HCT116 (cell line): Measurements from ENCODE around the gene GFOD2. TPM values are rescaled to one million over a fixed set of nuclear protein-coding genes. Genes with fewer than 3 reads are reported as not detected.

Experiments used
- ATAC-seq: fragments of 200-7000 bp; cut with Tn5 transposase; 2 replicates; pipeline ENCODE4 v1.9.1; 2020; ENCODE audit warnings: mild to moderate bottlenecking, moderate library complexity
- BruUV-seq: library from RNA; stranded (reverse); fragments of 400-500 nt; replicated peaks from 2 replicates; lab custom pipeline; 2021; lab: Mats Ljungman, UMichigan
- CTCF ChIA-PET: fragments of 300-600 bp; sonication (Branson Sonifier 250); formaldehyde crosslinking; loops from one replicate; lab custom pipeline; 2021; ENCODE audit warnings: antibody characterized with exemption; lab: Charles Lee
- POLR2A ChIA-PET: fragments of 300-600, 350-600 bp; sonication (Branson Sonifier 250); formaldehyde crosslinking; loops from one replicate; lab custom pipeline; 2021; ENCODE audit warnings: antibody characterized with exemption; lab: Charles Lee
- RAD21 ChIA-PET, 2 experiments: fragments of 300-600 bp; sonication (Branson Sonifier 250); formaldehyde crosslinking; loops; one replicate each; lab custom pipeline; 2023; ENCODE audit warnings: low total read pairs in 2 of 2; ENCODE audit not compliant: uncharacterized antibody in 2 of 2, unreplicated experiment in 2 of 2, low non-redundant PET in 1 of 2; lab: Charles Lee
- DNase-seq: peaks from one replicate; pipeline ENCODE4 v3.0.0-alpha.2; 2010; ENCODE audit warnings: low read depth, low spot score
- H2AFZ ChIP-seq: fragments of 200-600 bp; shearing (Covaris generic), sonication (generic); 2 replicates; pipeline ENCODE4 v1.6.1; 2017; ENCODE audit warnings: low read depth, mixed run types, mixed read lengths, antibody characterized with exemption, low read length; ENCODE audit not compliant: poor library complexity, severe bottlenecking
- H3K27ac ChIP-seq: 2 replicates; pipeline ENCODE4 v1.5.1; 2012; ENCODE audit warnings: low read depth, low read length
- H3K27me3 ChIP-seq: fragments of 200-600 bp; sonication (generic); 2 replicates; pipeline ENCODE4 v1.6.1; 2016; ENCODE audit warnings: mixed run types, low read length, mixed read lengths; ENCODE audit not compliant: insufficient read depth
- H3K36me3 ChIP-seq, 2 experiments: fragments of 200-500 bp in 1 of 2; fragments of 200-600 bp in 1 of 2; sonication (Bioruptor generic) in 1 of 2; sonication (generic) in 1 of 2; 2 replicates each; pipeline versions ENCODE4 v1.5.1 to v1.6.1; 2014 to 2016; ENCODE audit warnings: low read length in 2 of 2, inconsistent platforms in 1 of 2, mixed read lengths in 1 of 2, mixed run types in 1 of 2; ENCODE audit not compliant: insufficient read depth in 2 of 2, control insufficient read depth in 1 of 2
- H3K4me1 ChIP-seq, 2 experiments: fragments of 200-600 bp in 1 of 2; sonication (generic) in 1 of 2; 2 replicates each; pipeline versions ENCODE4 v1.5.1 to v1.6.1; 2012 to 2017; ENCODE audit warnings: low read length in 2 of 2, inconsistent platforms in 1 of 2, mild to moderate bottlenecking in 1 of 2, mixed read lengths in 1 of 2, mixed run types in 1 of 2, moderate library complexity in 1 of 2; ENCODE audit not compliant: insufficient read depth in 2 of 2, control insufficient read depth in 1 of 2
- H3K4me2 ChIP-seq: fragments of 200-600 bp; sonication (generic); 2 replicates; pipeline ENCODE4 v1.6.1; 2017; ENCODE audit warnings: mixed run types, low read length, mixed read lengths
- H3K4me3 ChIP-seq, 2 experiments: fragments of 200-600 bp in 1 of 2; sonication (generic) in 1 of 2; replicated peaks in 1 of 2; 2 replicates each; pipeline ENCODE4 v1.5.1; 2011 to 2016; ENCODE audit warnings: low read length in 2 of 2, control low read depth in 1 of 2, low read depth in 1 of 2, mild to moderate bottlenecking in 1 of 2, mixed read lengths in 1 of 2, mixed run types in 1 of 2
- H3K79me2 ChIP-seq: fragments of 200-600 bp; sonication (generic); 2 replicates; pipeline ENCODE4 v1.6.1; 2017; ENCODE audit warnings: mild to moderate bottlenecking, mixed run types, low read length, moderate library complexity, mixed read lengths; ENCODE audit not compliant: insufficient read depth
- H3K9ac ChIP-seq: fragments of 200-600 bp; sonication (generic); 2 replicates; pipeline ENCODE4 v1.6.1; 2016; ENCODE audit warnings: low read length, mixed read lengths
- H3K9me2 ChIP-seq: fragments of 200-600 bp; sonication (generic), shearing (Covaris generic); 2 replicates; pipeline ENCODE4 v1.6.1; 2017; ENCODE audit warnings: mixed run types, mild to moderate bottlenecking, moderate library complexity; ENCODE audit not compliant: insufficient read depth
- H3K9me3 ChIP-seq, 2 experiments: fragments of 200-500 bp in 1 of 2; fragments of 200-600 bp in 1 of 2; sonication (Bioruptor generic) in 1 of 2; sonication (generic) in 1 of 2; 2 replicates each; pipeline ENCODE4 v1.6.1; 2014 to 2017; ENCODE audit warnings: low read length in 2 of 2, mixed read lengths in 2 of 2, inconsistent platforms in 1 of 2, low read depth in 1 of 2, mild to moderate bottlenecking in 1 of 2, mixed run types in 1 of 2, moderate library complexity in 1 of 2; ENCODE audit not compliant: control insufficient read depth in 1 of 2, insufficient read depth in 1 of 2
- H4K20me1 ChIP-seq: fragments of 200-600 bp; sonication (generic), shearing (Covaris generic); 2 replicates; pipeline ENCODE4 v1.6.1; 2017; ENCODE audit warnings: mixed run types, mild to moderate bottlenecking, moderate library complexity; ENCODE audit not compliant: insufficient read depth
- CBX3 ChIP-seq: IDR thresholded peaks from 2 replicates; pipeline ENCODE4 v1.6.1; 2012; ENCODE audit warnings: low read depth
- EGR1 ChIP-seq: IDR thresholded peaks from 2 replicates; pipeline ENCODE4 v1.6.1; 2012; ENCODE audit warnings: low read depth
- ELF1 ChIP-seq: IDR thresholded peaks from 2 replicates; pipeline ENCODE4 v1.6.1; 2012; ENCODE audit warnings: low read depth, borderline replicate concordance
- EZH2 ChIP-seq: fragments of 200-600 bp; sonication (generic); IDR thresholded peaks from 2 replicates; pipeline ENCODE4 v1.6.1; 2017; ENCODE audit warnings: antibody characterized with exemption, mixed run types
- FOSL1 ChIP-seq: IDR thresholded peaks from 2 replicates; pipeline ENCODE4 v1.6.1; 2012; ENCODE audit warnings: low read depth
- JUND ChIP-seq: IDR thresholded peaks from 2 replicates; pipeline ENCODE4 v1.6.1; 2012
- POLR2A ChIP-seq: IDR thresholded peaks from 2 replicates; pipeline ENCODE4 v1.7.0; 2011; ENCODE audit warnings: borderline replicate concordance; ENCODE audit not compliant: insufficient read depth, insufficient read length; ENCODE audit errors: extremely low read depth
- POLR2AphosphoS5 ChIP-seq: IDR thresholded peaks from 2 replicates; pipeline ENCODE4 v1.6.1; 2011; ENCODE audit warnings: mild to moderate bottlenecking, low read depth, low read length, moderate library complexity
- RAD21 ChIP-seq: IDR thresholded peaks from 2 replicates; pipeline ENCODE4 v1.6.1; 2012; ENCODE audit warnings: low read depth, mild to moderate bottlenecking
- SIN3A ChIP-seq: IDR thresholded peaks from 2 replicates; pipeline ENCODE4 v1.6.1; 2012; ENCODE audit warnings: low read depth
- SRF ChIP-seq: IDR thresholded peaks from 2 replicates; pipeline ENCODE4 v1.6.1; 2012; ENCODE audit warnings: low read depth
- TCF7L2 ChIP-seq: IDR thresholded peaks from 2 replicates; pipeline ENCODE4 v1.7.0; 2011; ENCODE audit warnings: borderline replicate concordance, inconsistent platforms; ENCODE audit not compliant: insufficient read depth, insufficient read length; ENCODE audit errors: extremely low read depth
- ZFX ChIP-seq: fragments of 450-650 bp; IDR thresholded peaks from 2 replicates; pipeline ENCODE4 v1.6.1; 2017
- ZNF274 ChIP-seq: fragments of 200-500 bp; sonication (Bioruptor generic); IDR thresholded peaks from 2 replicates; pipeline ENCODE4 v1.6.1; 2014; ENCODE audit warnings: mild to moderate bottlenecking, low read depth, low read length, inconsistent platforms
- intact Hi-C: fragments of 100-400 bp; cut with micrococcal nuclease; formaldehyde crosslinking; loops from 2 replicates; pipeline ENCODE4 v1.10.0; 2022
- total RNA-seq: library from RNA; stranded (reverse); gene quantifications from one replicate; pipeline ENCODE4 v1.2.1, GENCODE V29; 2021; ENCODE audit not compliant: unreplicated experiment
- TF ChIP-seq, protein P1 (sequence below): IDR thresholded peaks from 2 replicates; pipeline ENCODE4 v1.6.1; 2012
- TF ChIP-seq, protein P2 (sequence below): IDR thresholded peaks from 2 replicates; pipeline ENCODE4 v1.6.1; 2012; ENCODE audit warnings: low read depth
- TF ChIP-seq, protein P3 (sequence below), 3 experiments: fragments of 200-600 bp in 1 of 3; sonication (generic) in 1 of 3; IDR thresholded peaks in 2 of 3; conservative IDR thresholded peaks in 1 of 3; 2 replicates each; pipeline ENCODE4 v1.5.1; 2012 to 2017; ENCODE audit warnings: low read depth in 2 of 3, low read length in 2 of 3, antibody characterized with exemption in 1 of 3, borderline replicate concordance in 1 of 3, control low read depth in 1 of 3, mild to moderate bottlenecking in 1 of 3, mixed read lengths in 1 of 3, mixed run types in 1 of 3, moderate library complexity in 1 of 3; ENCODE audit not compliant: insufficient read depth in 1 of 3
- TF ChIP-seq, protein P4 (sequence below): IDR thresholded peaks from 2 replicates; pipeline ENCODE4 v1.6.1; 2011; ENCODE audit warnings: mild to moderate bottlenecking, low read length, moderate library complexity; ENCODE audit not compliant: insufficient replicate concordance; ENCODE audit errors: extremely low read depth

GFOD2 gene
- total RNA-seq, 1 experiment from 2014 or later = 17.4 TPM

DNA sequence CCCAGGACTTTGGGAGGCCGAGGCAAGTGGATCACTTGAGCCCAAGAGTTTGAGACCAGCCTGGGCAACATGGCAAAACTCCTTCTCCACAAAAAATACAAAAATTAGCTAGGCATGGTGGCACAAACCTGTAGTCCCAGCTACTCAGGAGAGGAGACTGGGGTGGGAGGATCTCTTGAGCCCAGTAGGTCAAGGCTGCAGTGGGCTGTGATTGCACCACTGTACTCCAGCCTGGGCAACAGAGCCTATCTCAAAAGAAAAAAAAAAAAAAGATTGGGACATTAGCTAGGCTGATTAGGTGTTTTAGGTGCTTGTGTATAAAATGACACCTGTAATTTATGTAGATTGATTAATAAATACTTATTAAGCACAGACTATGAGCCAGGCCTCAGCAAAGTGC, 10.1 kb downstream of the GFOD2 start:
- Histone ChIP-seq H3K9me2 (no peaks in the 10 kb centered on the region), H3K4me2 (no peak overlapping the region), H4K20me1 (0 out of 2 replicates have a peak, but pooled peaks cover 3% of the 10 kb centered on the region), H3K27ac (no peak overlapping the region), H3K79me2 (peaks cover 66% of the 10 kb centered on the region), H3K9me3 (no peaks in the 10 kb centered on the region), H2AFZ (no peak overlapping the region)
- no TSS peak for BruUV-seq
- intact Hi-C loops = no loop called here
- RAD21 ChIA-PET = no interaction called here
- ATAC-seq (no peak), DNase-seq (no peak)
- POLR2A ChIA-PET = no interaction called here
- TF ChIP-seq, protein P1, sequence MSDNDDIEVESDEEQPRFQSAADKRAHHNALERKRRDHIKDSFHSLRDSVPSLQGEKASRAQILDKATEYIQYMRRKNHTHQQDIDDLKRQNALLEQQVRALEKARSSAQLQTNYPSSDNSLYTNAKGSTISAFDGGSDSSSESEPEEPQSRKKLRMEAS = no peak
- no peak for TF ChIP-seq SIN3A
- TF ChIP-seq EZH2 = no peak
- TF ChIP-seq ZFX = no peak
- TF ChIP-seq, protein P2, sequence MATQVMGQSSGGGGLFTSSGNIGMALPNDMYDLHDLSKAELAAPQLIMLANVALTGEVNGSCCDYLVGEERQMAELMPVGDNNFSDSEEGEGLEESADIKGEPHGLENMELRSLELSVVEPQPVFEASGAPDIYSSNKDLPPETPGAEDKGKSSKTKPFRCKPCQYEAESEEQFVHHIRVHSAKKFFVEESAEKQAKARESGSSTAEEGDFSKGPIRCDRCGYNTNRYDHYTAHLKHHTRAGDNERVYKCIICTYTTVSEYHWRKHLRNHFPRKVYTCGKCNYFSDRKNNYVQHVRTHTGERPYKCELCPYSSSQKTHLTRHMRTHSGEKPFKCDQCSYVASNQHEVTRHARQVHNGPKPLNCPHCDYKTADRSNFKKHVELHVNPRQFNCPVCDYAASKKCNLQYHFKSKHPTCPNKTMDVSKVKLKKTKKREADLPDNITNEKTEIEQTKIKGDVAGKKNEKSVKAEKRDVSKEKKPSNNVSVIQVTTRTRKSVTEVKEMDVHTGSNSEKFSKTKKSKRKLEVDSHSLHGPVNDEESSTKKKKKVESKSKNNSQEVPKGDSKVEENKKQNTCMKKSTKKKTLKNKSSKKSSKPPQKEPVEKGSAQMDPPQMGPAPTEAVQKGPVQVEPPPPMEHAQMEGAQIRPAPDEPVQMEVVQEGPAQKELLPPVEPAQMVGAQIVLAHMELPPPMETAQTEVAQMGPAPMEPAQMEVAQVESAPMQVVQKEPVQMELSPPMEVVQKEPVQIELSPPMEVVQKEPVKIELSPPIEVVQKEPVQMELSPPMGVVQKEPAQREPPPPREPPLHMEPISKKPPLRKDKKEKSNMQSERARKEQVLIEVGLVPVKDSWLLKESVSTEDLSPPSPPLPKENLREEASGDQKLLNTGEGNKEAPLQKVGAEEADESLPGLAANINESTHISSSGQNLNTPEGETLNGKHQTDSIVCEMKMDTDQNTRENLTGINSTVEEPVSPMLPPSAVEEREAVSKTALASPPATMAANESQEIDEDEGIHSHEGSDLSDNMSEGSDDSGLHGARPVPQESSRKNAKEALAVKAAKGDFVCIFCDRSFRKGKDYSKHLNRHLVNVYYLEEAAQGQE = no peak
- TF ChIP-seq ELF1 = no peak
- TF ChIP-seq POLR2A = no peak
- no peak for TF ChIP-seq TCF7L2
- TF ChIP-seq, protein P3, sequence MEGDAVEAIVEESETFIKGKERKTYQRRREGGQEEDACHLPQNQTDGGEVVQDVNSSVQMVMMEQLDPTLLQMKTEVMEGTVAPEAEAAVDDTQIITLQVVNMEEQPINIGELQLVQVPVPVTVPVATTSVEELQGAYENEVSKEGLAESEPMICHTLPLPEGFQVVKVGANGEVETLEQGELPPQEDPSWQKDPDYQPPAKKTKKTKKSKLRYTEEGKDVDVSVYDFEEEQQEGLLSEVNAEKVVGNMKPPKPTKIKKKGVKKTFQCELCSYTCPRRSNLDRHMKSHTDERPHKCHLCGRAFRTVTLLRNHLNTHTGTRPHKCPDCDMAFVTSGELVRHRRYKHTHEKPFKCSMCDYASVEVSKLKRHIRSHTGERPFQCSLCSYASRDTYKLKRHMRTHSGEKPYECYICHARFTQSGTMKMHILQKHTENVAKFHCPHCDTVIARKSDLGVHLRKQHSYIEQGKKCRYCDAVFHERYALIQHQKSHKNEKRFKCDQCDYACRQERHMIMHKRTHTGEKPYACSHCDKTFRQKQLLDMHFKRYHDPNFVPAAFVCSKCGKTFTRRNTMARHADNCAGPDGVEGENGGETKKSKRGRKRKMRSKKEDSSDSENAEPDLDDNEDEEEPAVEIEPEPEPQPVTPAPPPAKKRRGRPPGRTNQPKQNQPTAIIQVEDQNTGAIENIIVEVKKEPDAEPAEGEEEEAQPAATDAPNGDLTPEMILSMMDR (IDR thresholded peaks at IDR 0.05 in 2 of 3, conservative IDR thresholded peaks at IDR 0.05 in 1 of 3; ENCODE audit: borderline replicate concordance in 1 of 3, insufficient read depth in 1 of 3, low read depth in 2 of 3, low read length in 2 of 3) = no peak
- no peak for TF ChIP-seq JUND
- no peak for TF ChIP-seq CBX3
- TF ChIP-seq RAD21 = no peak
- no peak for TF ChIP-seq EGR1
- TF ChIP-seq ZNF274 = no peak
- no peak for TF ChIP-seq SRF
- TF ChIP-seq POLR2AphosphoS5 = no peak
- TF ChIP-seq, protein P4, sequence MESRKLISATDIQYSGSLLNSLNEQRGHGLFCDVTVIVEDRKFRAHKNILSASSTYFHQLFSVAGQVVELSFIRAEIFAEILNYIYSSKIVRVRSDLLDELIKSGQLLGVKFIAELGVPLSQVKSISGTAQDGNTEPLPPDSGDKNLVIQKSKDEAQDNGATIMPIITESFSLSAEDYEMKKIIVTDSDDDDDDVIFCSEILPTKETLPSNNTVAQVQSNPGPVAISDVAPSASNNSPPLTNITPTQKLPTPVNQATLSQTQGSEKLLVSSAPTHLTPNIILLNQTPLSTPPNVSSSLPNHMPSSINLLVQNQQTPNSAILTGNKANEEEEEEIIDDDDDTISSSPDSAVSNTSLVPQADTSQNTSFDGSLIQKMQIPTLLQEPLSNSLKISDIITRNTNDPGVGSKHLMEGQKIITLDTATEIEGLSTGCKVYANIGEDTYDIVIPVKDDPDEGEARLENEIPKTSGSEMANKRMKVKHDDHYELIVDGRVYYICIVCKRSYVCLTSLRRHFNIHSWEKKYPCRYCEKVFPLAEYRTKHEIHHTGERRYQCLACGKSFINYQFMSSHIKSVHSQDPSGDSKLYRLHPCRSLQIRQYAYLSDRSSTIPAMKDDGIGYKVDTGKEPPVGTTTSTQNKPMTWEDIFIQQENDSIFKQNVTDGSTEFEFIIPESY = no peak
- TF ChIP-seq FOSL1 = no peak
- TF ChIP-seq, all 23 proteins: peak for 0
- H3K4me3 ChIP-seq = no peak overlapping the region
- no peaks in the 10 kb centered on the region for H3K36me3 ChIP-seq
- no peak overlapping the region for H3K9ac ChIP-seq
- H3K27me3 ChIP-seq = no peaks in the 10 kb centered on the region
- H3K4me1 ChIP-seq = no peaks in the 10 kb centered on the region
- CTCF ChIA-PET = interaction anchor here (1.3 kb wide), 1 partner anchor 10 kb away, joined by 4 read pairs; the partner anchor contains the start of gene GFOD2
